Activated effector memory CD4-positive, alpha-beta T cell treated with Interleukin-2 at 50 U/mL for 16 hours (primary cell): ENCODE measurements around the gene NIF3L1.

ENCODE experiments used
- DNase-seq: peaks from one replicate; pipeline ENCODE4 v3.0.0-alpha.2; 2020

NIF3L1 gene, protein sequence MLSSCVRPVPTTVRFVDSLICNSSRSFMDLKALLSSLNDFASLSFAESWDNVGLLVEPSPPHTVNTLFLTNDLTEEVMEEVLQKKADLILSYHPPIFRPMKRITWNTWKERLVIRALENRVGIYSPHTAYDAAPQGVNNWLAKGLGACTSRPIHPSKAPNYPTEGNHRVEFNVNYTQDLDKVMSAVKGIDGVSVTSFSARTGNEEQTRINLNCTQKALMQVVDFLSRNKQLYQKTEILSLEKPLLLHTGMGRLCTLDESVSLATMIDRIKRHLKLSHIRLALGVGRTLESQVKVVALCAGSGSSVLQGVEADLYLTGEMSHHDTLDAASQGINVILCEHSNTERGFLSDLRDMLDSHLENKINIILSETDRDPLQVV

DNA sequence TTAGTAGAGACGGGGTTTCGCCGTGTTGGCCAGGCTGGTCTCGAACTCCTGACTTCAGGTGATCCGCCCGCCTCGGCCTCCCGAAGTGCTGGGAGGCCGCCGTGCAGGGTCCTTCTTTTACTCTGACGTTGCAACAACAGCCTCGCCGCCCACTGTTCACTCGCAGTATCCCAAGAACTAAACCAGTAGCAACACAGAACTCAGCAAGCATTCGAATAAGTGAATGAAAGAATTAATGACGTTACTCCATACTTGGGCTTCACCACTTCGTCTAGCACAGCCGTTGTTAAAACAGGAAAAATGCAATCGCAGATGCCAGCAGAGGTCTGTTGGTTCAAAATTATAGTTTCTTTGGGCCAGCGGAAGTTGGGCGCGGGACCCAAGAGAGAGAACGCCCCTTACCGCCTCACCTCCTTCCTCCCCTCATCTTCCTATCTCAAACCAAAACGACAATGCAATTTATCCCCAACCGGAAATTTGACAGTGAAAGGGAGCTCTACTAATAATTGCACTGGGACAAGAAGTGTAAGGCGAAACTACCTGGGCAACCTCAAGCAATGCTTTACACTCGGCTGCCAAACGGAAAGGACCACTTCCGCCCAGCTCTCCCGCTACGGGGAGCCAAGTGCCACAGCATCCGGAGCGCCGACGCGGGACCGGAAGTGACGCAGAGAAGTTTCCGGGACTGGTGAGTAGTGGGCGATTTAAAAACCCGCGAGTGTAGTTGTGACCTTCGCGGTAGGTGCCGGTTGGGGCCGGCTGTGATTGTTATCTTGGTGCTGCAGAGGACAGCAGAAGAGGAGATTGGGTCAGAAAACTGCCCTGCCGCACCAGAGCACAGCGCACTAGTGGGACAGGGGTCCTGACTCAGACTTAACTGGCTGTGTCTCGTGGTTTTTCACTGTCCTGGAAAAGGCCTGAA is at the start of gene NIF3L1, which contains the start of gene PPIL3:
Gene NIF3L1 (plus strand): TSS at position 668 of the 922 bp plus-strand sequence. CDS start 2,573 bp downstream, outside the sequence.
Gene PPIL3 (minus strand): TSS at position 374 of the 922 bp plus-strand sequence. CDS start 1,462 bp downstream, outside the sequence.
- peak; percentile 92 for DNase-seq

DNA sequence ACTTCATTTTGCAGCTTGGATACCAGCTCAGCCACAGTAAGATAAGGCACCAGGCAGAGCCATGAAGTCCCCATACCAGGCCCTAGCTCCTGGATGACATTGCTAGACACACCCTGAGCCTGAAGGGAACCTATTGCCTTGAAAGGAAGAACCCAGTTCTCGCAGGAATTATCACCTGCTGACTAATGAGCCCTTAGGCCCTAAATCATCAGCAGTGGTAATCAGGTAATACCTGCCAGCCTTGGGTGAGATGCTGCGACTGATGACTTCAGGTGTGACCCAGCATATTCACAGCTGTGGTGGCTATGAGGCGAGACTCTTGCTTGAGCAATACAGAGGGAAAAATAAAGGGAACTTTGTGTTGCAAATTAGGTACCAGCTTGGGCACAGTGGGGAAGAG is 49.7 kb upstream of the NIF3L1 start:
- DNase-seq: no peak

DNA sequence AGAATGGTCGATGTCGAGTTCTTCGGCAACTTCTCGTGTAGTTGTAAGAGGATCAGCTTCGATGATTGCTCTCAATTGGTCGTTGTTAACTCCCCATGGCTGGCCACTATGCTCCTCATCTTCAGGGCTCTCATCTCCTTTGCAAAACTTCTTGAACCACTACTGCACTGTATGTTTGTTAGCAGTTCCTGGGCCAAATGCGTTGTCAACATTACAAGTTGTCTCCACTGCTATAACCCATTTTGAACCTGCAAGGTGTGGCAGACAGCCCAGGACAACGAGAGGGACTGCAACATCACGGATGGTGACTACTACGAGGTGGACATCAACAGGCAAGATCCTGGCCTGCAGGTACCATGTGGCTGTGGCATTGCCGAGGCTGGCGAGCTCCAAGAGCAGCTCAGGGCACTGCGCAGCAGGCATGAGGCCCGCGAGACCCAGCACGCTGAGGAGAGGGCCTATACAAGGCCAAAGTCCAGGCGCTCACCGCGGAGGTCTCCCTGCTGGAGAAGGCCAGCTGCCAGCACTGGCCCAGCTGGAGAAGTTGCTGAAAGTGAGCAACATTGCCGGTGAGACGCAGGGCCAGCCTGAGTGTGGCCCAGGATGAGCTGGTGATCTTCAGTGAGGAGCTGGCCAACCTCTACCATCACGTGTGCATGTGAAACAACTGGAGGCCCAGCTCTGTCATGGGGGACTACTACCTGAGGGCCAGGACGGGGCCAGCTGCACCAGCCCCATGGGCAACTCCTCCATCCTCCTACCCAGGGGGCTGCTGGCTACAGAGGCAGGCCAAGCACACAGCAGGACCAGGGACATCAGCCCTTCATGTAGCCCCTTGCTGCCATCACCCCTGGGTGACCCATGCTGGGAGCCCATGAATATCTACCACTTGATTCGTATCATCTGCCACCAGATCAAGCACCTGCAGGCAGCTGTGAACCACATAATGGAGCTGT is 44.9 kb upstream of the NIF3L1 start:
- DNase-seq: no peak

DNA sequence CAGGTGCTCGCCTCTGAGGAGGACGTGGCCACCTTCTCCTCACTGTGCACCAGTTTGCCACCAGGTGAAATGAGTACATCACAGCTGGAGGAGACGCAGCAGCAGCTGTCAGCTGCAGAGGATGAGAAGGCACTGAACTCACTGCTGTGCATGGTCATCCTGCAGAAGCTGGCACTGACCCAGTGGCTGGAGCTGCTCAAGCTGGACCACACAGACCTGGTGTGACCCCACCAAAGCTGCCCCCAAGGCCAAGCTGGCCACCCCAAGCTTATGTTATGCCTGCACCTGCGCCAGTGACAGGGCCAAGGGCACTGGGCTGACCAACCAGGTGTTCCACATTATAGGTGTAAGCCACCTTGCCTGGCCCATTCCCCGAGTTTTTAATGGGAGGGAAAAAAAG is 44.0 kb upstream of the NIF3L1 start:
- DNase-seq: no peak

DNA sequence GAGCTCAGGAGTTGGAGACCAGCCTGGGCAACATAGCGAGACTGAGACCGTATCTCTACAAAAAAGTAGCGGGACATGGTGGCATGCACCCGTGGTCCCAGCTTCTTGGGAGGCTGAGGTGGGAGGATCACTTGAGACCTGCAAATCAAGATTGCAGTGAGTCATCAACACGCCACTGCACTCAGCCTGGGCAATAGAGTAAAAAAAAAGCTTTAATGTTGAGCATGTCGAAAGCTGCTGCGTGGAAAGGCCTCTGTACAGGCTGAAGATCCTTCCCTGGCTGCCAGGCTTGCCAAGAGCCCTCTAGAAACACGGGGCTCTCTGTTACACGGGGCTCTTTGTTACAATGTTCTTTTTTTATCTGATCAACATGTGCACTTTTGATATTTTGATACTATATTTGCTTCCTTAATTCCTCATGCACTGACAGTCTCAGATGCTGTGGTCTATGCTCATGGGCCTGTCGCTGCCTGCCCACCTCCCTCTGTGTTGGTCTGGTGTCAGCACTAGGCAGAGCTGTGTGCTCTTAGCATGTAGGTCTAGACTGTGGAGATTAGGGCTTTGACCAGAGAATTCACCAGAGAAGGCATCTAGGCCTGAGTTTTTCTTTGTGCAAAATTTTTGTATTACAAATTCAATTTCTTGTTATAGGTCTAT is 43.4 kb upstream of the NIF3L1 start:
- DNase-seq: no peak

DNA sequence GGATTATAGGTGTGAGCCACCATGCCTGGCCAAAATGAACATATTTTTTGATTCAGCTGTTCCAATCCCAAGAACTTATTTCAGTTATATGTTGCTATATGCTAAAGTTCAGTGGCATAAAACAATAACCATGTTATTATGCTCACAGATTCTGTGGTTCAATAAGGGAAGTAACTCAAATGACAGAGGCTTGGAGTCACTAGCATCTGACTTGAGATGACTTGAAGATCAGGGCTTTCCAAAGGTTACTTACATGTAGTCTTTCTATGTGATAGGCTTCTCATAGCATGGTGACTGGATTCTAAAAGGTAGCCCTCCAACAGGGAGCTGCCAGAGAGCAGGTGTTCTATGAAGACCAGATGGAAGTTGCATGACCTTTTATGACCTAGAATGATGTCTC is 41.9 kb upstream of the NIF3L1 start:
- DNase-seq: no peak

DNA sequence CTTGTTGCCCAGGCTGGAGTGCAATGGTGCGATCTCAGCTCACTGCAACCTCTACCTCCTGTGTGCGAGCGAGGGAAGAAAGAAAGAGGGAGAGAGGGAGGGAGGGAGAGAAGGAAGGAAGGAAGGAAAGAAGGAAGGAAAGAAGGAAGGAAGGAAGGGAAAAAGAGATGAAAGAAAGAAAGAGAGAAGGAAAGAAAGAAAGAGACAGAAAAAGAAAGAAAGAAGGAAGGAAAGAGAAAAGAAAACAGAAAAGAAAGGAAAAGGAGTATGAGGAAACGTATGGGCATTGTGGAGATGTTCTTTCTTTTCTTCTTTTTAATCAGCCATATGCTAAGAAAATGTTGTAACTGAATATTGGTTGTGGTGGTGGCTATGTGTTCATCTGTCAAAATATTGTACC is 41.2 kb upstream of the NIF3L1 start:
- DNase-seq: no peak

DNA sequence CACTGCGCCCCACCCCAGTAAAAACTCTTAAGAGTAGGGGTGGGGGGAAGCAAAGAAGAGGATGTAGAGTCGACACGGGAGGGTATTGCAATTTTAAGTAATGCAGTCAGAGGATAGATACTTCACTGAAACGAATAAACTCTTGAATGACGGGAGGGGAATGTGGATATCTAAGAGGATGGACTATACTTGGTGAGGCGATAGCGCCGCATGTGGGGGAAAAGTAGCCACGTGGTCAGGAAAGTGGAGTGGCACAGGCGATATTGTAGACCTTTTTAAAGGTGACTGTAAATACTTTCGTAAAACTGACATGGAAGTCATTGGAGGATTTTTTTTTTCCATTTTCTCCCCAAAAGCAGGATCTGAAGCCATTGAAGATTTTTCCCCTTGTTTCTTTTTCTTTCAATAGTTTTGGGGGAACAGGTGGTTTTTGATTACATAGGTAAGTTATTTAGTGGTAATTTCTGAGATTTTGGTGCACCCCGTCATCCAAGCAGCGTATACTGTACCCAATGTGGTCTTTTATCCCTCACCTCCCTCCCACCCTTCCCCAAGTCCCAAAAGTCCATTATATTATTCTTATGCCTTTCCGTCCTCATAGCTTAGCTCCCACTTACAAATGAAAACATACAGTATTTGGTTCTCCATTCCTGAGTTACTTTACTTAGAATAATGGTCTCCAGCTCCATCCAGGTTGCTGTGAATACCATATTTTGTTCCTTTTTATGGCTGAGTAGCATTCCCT is 38.5 kb upstream of the NIF3L1 start:
- DNase-seq: no peak

DNA sequence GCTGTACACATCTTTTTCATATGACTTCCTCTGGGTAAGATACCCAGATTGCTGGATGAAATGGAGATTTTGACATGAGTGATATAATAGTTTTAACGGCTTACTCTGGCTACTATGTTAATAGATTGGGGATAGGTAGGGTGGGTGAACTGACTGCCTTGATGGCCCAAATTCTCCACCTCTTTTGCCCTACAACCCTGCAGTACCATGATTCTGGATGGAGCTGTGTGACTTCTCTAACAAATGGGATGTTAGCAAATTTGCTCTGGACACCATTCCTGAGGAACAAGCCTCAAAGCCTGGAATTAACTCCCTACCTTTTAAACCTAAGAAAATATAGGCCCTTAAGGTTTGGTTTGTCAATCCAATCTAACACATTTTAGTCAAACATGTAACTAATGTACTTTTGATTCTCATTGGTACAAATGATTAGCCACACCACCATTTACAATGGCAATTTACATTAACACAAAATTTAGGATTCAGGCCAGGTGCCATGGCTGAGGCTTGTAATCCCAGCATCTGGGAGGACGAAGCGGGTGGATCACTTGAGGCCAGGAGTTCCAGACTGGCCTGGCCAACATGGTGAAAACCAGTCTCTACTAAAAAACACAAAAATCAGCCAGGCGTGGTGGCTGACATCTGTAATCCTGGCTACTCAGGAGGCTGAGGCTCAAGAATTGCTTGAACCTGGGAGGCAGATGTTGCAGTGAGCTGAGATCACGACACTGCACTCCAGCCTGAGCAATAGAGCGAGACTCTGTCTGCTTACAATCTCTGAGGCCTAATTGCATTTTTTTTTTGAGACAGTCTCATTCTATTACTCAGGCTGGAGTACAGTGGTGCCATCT is 37.5 kb upstream of the NIF3L1 start:
- no peak for DNase-seq

DNA sequence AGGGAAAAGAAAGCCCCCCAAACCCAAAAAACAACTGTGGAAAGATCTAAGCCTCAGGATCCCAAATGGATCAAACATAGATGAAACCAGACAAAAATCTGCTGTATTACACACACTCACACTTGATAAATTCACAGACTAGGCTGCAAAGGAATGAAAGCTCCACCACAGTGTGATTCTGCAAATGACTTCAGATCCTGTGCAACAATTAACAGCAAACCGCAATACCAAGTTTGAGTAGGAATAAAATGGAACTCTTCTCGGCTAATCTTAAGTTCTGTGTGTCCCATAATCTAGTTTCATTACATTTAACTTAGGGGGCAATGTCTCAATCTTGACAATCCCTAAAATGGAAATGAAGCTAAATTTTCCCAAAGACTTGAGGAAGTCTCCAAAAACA is 36.6 kb upstream of the NIF3L1 start:
- DNase-seq: no peak

DNA sequence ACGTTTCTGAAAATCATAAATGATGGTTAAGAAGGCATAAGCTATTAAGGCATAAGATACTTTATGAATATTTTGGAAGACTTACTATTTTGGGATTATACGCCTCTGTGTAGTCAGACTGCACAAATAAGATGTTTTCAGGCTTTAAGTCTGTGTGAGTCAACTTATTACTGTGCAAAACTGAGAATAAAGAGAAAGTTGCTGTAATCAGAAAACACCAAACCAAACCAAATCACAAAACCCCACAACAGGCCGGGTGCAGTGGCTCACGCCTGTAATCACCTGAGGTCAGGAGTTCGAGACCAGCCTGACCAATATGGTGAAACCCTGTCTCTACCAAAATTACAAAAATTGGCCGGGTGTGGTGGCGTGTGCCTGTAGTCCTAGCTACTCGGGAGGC is 32.4 kb upstream of the NIF3L1 start:
- DNase-seq: no peak

DNA sequence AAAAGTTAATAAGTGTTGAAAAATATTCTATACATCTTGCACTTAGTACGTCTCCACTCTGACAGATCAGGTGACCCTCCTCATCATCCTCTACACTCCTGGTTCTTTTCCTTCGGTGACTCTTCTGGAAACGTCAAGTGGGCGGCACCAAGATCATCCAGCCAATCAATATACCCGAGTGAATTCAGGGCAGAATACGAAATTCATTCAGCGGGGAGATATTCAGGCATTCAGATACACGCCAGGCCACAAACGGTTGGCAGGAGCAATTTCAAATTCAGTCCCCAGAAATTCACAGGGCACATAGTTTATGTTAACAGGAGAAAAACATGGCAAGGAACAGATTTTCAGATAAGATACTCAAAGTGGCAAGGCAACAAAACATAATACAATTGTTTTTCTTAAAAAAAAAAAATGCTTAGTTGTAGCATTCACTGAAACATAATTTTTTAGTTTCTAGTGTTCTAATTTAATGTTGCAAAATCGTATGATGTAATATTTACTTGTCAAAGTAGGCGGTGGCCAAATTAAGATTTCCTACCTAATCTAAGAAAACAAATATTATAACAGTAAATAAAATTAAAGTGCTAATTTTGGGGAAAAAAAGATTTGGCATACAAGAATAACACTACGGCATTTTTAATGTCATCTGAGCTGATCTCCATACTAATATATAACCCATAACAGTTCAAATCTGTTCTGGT is 28.9 kb upstream of the NIF3L1 start:
- DNase-seq: no peak

DNA sequence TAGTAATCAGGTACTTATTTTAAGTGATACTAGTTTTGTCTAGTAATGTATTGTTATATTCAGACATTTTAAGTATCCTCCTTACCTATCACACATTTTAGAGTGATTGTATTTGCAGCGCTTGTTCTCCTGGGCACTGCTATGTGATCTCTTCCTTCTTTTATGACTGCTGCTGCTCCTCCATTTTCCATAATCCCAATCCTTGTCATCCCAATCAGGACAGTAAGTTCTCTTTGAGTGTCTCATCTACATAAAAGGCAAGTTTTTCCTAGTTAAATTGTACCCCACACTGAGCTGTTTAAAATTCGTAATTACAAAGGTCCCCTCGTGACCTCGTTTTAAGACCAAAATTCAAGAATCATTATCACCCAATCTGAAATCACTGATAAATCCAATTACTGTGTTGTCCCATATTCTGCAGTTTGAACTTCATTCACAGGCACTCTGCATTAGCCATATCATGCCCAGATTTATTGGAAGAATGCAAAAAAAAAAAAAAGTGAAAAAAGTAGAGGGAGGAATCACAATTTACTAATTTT is 27.5 kb upstream of the NIF3L1 start:
- no peak for DNase-seq

DNA sequence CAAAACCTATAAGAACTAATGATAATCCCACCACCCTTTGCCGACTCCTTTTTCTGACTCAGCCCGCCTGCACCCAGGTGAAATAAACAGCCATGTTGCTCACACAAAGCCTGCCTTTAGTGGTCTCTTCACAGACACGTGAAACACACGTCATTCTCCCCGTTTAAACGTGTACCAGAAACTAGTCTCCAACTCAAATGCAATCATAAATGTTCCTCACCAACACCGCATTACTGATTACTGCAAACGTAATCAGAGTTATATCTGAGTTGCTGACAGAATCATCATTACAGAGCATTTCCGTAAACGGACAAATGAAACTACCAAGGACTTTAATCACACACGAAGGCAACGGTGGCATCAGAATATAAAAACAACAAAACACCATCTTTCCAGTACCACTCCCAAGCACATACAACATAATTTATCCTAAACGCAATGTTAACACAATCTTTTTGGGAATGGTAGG is 26.6 kb upstream of the NIF3L1 start:
- DNase-seq: peak; percentile 18

DNA sequence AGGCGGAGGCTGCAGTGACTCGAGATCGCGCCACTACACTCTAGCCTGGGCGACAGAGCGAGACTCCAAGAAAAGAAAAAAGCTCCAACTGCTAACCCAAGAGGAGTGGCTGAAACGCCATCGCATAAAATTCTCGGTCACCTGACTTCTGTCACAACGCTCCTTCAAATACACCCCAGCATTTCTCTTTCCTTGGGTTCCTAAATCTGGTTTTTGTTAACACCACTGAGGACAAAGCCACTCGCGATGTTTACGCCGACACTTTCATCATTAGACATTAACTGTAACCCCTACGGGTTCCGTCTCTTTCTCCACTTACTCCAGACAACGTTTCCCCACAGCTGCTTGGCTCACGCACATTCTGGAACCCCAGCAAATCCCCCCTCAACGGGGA is 25.4 kb upstream of the NIF3L1 start:
- DNase-seq: no peak

DNA sequence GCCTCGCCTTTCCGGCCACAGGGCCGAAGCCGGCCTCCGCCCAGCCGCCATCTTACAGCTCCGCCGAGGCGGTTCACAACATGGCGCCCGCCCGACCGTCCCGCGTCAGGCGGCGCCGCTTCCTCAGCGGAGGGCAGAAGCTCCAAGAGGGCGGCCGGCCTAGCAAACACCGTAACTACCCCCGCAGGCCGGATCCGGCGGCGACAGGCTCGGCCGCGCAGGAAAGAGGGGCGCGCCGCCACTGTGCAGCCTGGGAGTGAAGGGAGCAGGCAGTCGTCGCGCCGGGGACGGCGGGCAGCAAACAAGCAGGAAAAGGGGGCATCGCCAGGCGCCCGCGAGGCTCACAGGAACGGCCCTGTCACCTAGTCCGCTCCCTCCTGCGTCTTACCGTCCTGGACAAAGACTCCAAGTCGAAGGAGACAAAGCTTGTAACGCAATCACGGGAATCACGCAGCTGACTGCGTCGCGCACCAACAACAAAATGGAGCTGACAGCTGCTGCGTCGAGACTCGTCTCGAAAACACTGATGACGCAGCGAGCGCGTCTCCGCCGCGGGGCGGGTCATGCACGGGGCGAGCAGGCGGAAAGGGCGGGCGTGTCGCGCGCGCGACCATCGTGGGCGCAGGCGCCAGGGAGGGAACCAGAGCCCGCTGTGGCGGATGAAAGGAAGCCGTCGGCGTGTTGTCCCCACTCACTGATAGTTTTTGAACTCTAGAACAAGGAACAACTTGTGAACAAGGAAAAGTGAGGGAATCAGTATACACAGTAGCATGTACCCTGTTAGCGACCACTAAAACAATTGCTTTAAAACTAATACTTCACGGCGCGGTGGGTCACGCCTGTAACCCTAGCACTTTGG is 24.8 kb upstream of the NIF3L1 start, which contains the start of gene CLK1:
Gene CLK1 (minus strand): TSS at position 483 of the 859 bp plus-strand sequence. CDS start 2,796 bp downstream, outside the sequence.
- peak; percentile 95 for DNase-seq

DNA sequence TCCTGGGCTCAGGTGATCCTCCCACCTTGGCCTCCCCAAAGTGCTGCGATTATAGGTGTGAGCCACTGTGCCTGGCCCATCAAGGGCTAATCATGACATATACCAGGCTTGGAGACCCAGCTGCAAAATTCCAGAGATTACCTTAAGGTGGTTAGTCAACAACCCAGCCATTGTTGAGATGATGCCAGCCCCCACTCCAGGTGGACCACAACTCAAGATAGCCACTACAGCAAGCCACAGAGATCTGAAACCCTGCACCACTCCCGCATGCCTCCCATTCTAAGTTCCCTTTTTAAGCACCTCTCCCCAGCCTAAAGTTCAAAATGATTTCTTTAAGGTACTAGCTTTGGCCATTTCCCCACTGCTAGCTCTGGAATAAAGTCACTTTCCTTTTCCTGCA is 20.2 kb upstream of the NIF3L1 start:
- no peak for DNase-seq

DNA sequence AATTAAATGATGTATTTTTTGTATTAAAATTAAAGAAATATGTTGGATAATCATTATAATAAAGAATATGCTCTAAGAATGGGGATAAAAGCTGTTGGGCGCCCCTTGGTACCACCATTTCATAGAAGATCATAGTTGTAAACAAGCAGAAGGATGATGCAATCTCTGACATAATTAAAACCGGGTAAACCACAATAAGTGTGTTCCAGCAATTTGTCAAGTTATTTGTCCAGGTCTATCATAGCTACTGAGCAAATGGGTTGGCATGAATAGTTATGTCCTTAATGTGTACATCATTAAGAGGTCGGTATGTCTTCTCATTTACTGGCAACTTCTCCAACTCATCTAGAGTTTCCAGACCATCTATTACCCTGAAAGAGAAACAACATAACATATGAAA is 18.0 kb upstream of the NIF3L1 start:
- no peak for DNase-seq
